Lower leg skin (tissue), 3 donors: ENCODE measurements around the gene CTNNA2.

Experiments used
- POLR2A ChIP-seq, 2 donors: fragments of 450-650 bp; IDR thresholded peaks; one replicate each; pipeline ENCODE4 v1.6.1; 2016 to 2017; ENCODE audit warnings: antibody characterized with exemption in 2 of 2, mild to moderate bottlenecking in 1 of 2, moderate library complexity in 1 of 2
- TF ChIP-seq, protein P1 (sequence below), 3 donors: fragments of 450-650 bp; IDR thresholded peaks; one replicate each; pipeline ENCODE4 v1.5.1; 2016; ENCODE audit warnings: antibody characterized with exemption in 3 of 3, mild to moderate bottlenecking in 3 of 3, moderate library complexity in 2 of 3

GRCh38 chr2:79621252-79621651, 108.4 kb downstream of the CTNNA2 start:
- TF ChIP-seq, protein P1, sequence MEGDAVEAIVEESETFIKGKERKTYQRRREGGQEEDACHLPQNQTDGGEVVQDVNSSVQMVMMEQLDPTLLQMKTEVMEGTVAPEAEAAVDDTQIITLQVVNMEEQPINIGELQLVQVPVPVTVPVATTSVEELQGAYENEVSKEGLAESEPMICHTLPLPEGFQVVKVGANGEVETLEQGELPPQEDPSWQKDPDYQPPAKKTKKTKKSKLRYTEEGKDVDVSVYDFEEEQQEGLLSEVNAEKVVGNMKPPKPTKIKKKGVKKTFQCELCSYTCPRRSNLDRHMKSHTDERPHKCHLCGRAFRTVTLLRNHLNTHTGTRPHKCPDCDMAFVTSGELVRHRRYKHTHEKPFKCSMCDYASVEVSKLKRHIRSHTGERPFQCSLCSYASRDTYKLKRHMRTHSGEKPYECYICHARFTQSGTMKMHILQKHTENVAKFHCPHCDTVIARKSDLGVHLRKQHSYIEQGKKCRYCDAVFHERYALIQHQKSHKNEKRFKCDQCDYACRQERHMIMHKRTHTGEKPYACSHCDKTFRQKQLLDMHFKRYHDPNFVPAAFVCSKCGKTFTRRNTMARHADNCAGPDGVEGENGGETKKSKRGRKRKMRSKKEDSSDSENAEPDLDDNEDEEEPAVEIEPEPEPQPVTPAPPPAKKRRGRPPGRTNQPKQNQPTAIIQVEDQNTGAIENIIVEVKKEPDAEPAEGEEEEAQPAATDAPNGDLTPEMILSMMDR (IDR thresholded peaks at IDR 0.05), result no peak
- TF ChIP-seq POLR2A (IDR thresholded peaks at IDR 0.05), result no peak
